ENCODE results near the gene PUS1. TPM values are rescaled to one million over a fixed set of nuclear protein-coding genes. Genes with fewer than 3 reads are reported as not detected.
A peak's percentile ranks its signal among the peaks of the same experiment; 100 is the strongest.

PUS1 gene
- total RNA-seq, 1 experiment from 2014 or later: 117 TPM

GRCh38 chr12:131882804-131883520 is 46.1 kb upstream of the PUS1 start:
- no CpG with 5 or more reads among the region's 16 CpGs for WGBS (ENCODE audit: extremely low coverage, insufficient read length, low lambda C conversion rate)
- peak; percentile 20; the same call in 1 of the 3 replicates for TF ChIP-seq CTCF (conservative IDR thresholded peaks at IDR 0.05)
- H4K20me1 ChIP-seq (ENCODE audit: control insufficient read depth, insufficient read depth, insufficient read length): no peaks in the 10 kb centered on the region
- H4K91ac ChIP-seq (ENCODE audit: insufficient read length, low read depth, low read length): no peak overlapping the region
- Mint-ChIP-seq H3K27me3 (ENCODE audit: low read depth) (peaks cover 4% of the 10 kb centered on the region), H3K4me3 (no peak overlapping the region), H3K4me1 (peaks cover 33 to 41% of the 10 kb centered on the region in 2 experiments), H3K9me3 (peaks cover 20 to 21% of the 10 kb centered on the region in 2 experiments), H3K27ac (no peak overlapping the region), H3K36me3 (ENCODE audit: insufficient read depth in 1 of 3, low read depth in 3 of 3) (peaks cover 3 to 8% (median 6%) of the 10 kb centered on the region in 3 experiments; a peak in 4 of 7 replicates)
- peak; percentile 63 for DNase-seq
- H3K4ac ChIP-seq (ENCODE audit: low read depth, low read length): no peak overlapping the region
- H2BK15ac ChIP-seq (ENCODE audit: low read depth, low read length): no peak overlapping the region
- no peaks in the 10 kb centered on the region for H3K9me3 ChIP-seq (ENCODE audit: control insufficient read depth, low read depth, low read length)
- no peak overlapping the region for H3T11ph ChIP-seq (ENCODE audit: low read length)
- no peak overlapping the region for H4K5ac ChIP-seq (ENCODE audit: insufficient read length, low read depth, low read length)
- no peak overlapping the region; the same call in 1 of the 2 replicates for H3K14ac ChIP-seq (ENCODE audit: insufficient read depth, low read length)
- no peak overlapping the region for H2AFZ ChIP-seq (ENCODE audit: low read length)
- no peak overlapping the region for H2BK20ac ChIP-seq (ENCODE audit: low read depth, low read length, poor library complexity, severe bottlenecking)
- no peak overlapping the region for H2BK120ac ChIP-seq (ENCODE audit: low read depth, low read length, poor library complexity, severe bottlenecking)
- no peaks in the 10 kb centered on the region for H3K79me2 ChIP-seq (ENCODE audit: insufficient read depth, low read length)
- H3K23ac ChIP-seq (ENCODE audit: insufficient read length, low read depth, low read length): no peak overlapping the region
- H3K23me2 ChIP-seq (ENCODE audit: insufficient read length, low read depth, low read length, poor library complexity, severe bottlenecking): no peaks in the 10 kb centered on the region
- H3K27me3 ChIP-seq (ENCODE audit: insufficient read depth, low read length): no peaks in the 10 kb centered on the region
- no peak overlapping the region for H3K56ac ChIP-seq (ENCODE audit: insufficient read length, low read depth, low read length)
- no peak overlapping the region for H3K18ac ChIP-seq (ENCODE audit: insufficient read length, low read depth, low read length)
- no peak overlapping the region for H3K27ac ChIP-seq (ENCODE audit: insufficient read length, low read depth, low read length)
- no peaks in the 10 kb centered on the region for H3K79me1 ChIP-seq (ENCODE audit: insufficient read depth, low read depth, low read length, poor library complexity, severe bottlenecking)
- no peak overlapping the region for H2BK12ac ChIP-seq (ENCODE audit: insufficient read length, low read depth, low read length)
- no peak overlapping the region for H3K4me2 ChIP-seq (ENCODE audit: insufficient read depth, insufficient read length, low read length)
- H2BK5ac ChIP-seq (ENCODE audit: insufficient read length, low read length): no peak overlapping the region
- H3K4me1 ChIP-seq (ENCODE audit: insufficient read depth, low read length): no peaks in the 10 kb centered on the region; the same call in 1 of the 2 replicates
- H2AK5ac ChIP-seq (ENCODE audit: insufficient read length, low read length): no peak overlapping the region
- H4K8ac ChIP-seq (replicated peaks; ENCODE audit: insufficient read length, low read depth, low read length): no peak overlapping the region
- no peak overlapping the region for H3K9ac ChIP-seq (ENCODE audit: extremely low read depth, insufficient read length, low read length)

Data from H9 (cell line).